ENCODE measurements around the gene DBH. TPM values are rescaled to one million over a fixed set of nuclear protein-coding genes. Genes with fewer than 3 reads are reported as not detected.

DBH gene
- total RNA-seq, 4 donors from 2014 or later, result not detected

- H3K4me1 ChIP-seq, result no peaks in the 10 kb centered on the region
- no peak overlapping the region for H3K27ac ChIP-seq
- no peaks in the 10 kb centered on the region for H3K9me3 ChIP-seq
- no peak overlapping the region for H3K4me3 ChIP-seq
- no peak for DNase-seq
- WGBS, 2 donors, result 85 to 92% methylated on average over 18 to 19 of the region's 32 CpGs
- no peaks in the 10 kb centered on the region for H3K27me3 ChIP-seq
- intact Hi-C loops (cut with DNase I), result no loop called here
- H3K36me3 ChIP-seq, result no peaks in the 10 kb centered on the region
- no peak for TF ChIP-seq CTCF (IDR thresholded peaks at IDR 0.05)
- no peak for TF ChIP-seq POLR2A (IDR thresholded peaks at IDR 0.05)
Observed at GRCh38 chr9:133693703-133694529, 57.8 kb downstream of the DBH start.

GRCh38 chr9:133694686-133695085, 58.5 kb downstream of the DBH start:
- TF ChIP-seq POLR2A (IDR thresholded peaks at IDR 0.05) (no peak), CTCF (IDR thresholded peaks at IDR 0.05) (no peak)
- H3K9me3 ChIP-seq, result no peaks in the 10 kb centered on the region
- intact Hi-C loops (cut with DNase I), result no loop called here
- no peaks in the 10 kb centered on the region for H3K4me1 ChIP-seq
- no peaks in the 10 kb centered on the region for H3K36me3 ChIP-seq
- H3K4me3 ChIP-seq, result no peak overlapping the region
- no peaks in the 10 kb centered on the region for H3K27me3 ChIP-seq
- H3K27ac ChIP-seq, result no peak overlapping the region
- 60 to 61% methylated on average over 2 to 3 of the region's 3 CpGs for WGBS, 2 donors
- DNase-seq, result no peak

- no peak for DNase-seq
- Histone ChIP-seq H3K9me3 (no peaks in the 10 kb centered on the region), H3K4me1 (peaks cover 0 to 5% (median 0%) of the 10 kb centered on the region in 3 donors), H3K27me3 (peaks cover 0 to 3% (median 0%) of the 10 kb centered on the region in 4 donors), H3K4me3 (no peak overlapping the region), H3K27ac (no peak overlapping the region), H3K36me3 (no peaks in the 10 kb centered on the region)
- 79 to 87% methylated on average over 6 to 7 of the region's 12 CpGs for WGBS, 2 donors
- TF ChIP-seq POLR2A (IDR thresholded peaks at IDR 0.05), result no peak
- TF ChIP-seq CTCF (IDR thresholded peaks at IDR 0.05), result no peak
- intact Hi-C loops (cut with DNase I), result no loop called here
Observed at GRCh38 chr9:133696071-133696472, 59.9 kb downstream of the DBH start.

GRCh38 chr9:133699546-133699945, 63.4 kb downstream of the DBH start:
- WGBS, 2 donors, result 92 to 93% methylated on average over 6 of the region's 6 CpGs
- Histone ChIP-seq H3K27me3 (peaks cover 0 to 38% (median 6%) of the 10 kb centered on the region in 4 donors), H3K4me3 (no peak overlapping the region), H3K27ac (no peak overlapping the region), H3K9me3 (no peaks in the 10 kb centered on the region), H3K36me3 (no peaks in the 10 kb centered on the region), H3K4me1 (peaks cover 8 to 30% (median 12%) of the 10 kb centered on the region in 3 donors)
- intact Hi-C loops (cut with DNase I), result no loop called here
- TF ChIP-seq CTCF (IDR thresholded peaks at IDR 0.05), result no peak
- TF ChIP-seq POLR2A (IDR thresholded peaks at IDR 0.05), result no peak
- no peak for DNase-seq

GRCh38 chr9:133700819-133701320, 64.7 kb downstream of the DBH start:
- peak overlapping the region in 2 of 4 donors; percentile 46 to 50 for H3K27ac ChIP-seq
- no peak for DNase-seq
- H3K4me3 ChIP-seq, result no peak overlapping the region
- intact Hi-C loops (cut with DNase I), result no loop called here
- H3K9me3 ChIP-seq, result no peaks in the 10 kb centered on the region
- TF ChIP-seq CTCF (IDR thresholded peaks at IDR 0.05), result no peak
- no peak for TF ChIP-seq POLR2A (IDR thresholded peaks at IDR 0.05)
- no peaks in the 10 kb centered on the region for H3K36me3 ChIP-seq
- WGBS, 2 donors, result 66 to 68% methylated on average over 2 to 3 of the region's 4 CpGs
- peaks cover 0 to 43% (median 6%) of the 10 kb centered on the region in 4 donors for H3K27me3 ChIP-seq
- peaks cover 8 to 30% (median 12%) of the 10 kb centered on the region in 3 donors for H3K4me1 ChIP-seq

Measured in esophagus squamous epithelium (tissue), 5 donors.